GM21423 (cell line): ENCODE data around the gene PLG.
"Not testable (repeated sequence)": the region's sequence is repeated elsewhere in the genome, so short reads cannot be mapped to it uniquely, and the experiment has no call there.

Source experiments
- ATAC-seq: cut with Tn5 transposase; IDR thresholded peaks from one replicate; pipeline ENCODE4 v1.9.1; 2021; ENCODE audit warnings: mild to moderate bottlenecking, moderate library complexity; ENCODE audit not compliant: unreplicated experiment

PLG gene

GRCh38 chr6:160701918-160702680, at the start of gene PLG:
Gene PLG (plus strand): TSS chr6:160702244. CDS start chr6:160702305, 61 bp downstream.
- ATAC-seq = not testable (repeated sequence)

GRCh38 chr6:160659562-160659961, 42.5 kb upstream of the PLG start:
- ATAC-seq = no peak

GRCh38 chr6:160661216-160661615, 40.8 kb upstream of the PLG start:
- ATAC-seq = no peak

- no peak for ATAC-seq
Measured at GRCh38 chr6:160662429-160662828, 39.6 kb upstream of the PLG start.

GRCh38 chr6:160662842-160663241, 39.2 kb upstream of the PLG start:
- no peak for ATAC-seq

DNA sequence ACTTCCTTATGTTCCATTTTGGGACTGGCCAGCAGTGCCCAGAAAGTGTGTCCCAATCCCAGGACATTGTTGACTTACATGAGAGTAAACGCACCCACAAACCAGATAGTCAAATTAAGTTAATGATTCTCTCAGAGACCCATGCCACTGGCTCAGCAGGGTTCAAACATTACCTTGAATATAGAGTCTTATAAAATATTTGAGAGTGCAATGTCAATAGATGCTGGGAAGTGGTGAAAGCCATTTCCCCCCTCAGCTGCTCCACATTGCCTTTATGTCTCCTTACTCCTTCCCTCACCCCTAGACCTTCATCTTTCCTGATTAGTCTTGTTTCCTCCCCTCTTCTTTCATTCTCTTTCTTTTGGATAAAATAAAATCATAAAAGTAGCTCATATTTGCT, 37.8 kb upstream of the PLG start, which contains the start of gene LPA:
Gene LPA (minus strand): TSS at position 78 of the 400 bp plus-strand sequence. CDS start 61 bp downstream, at position 17.
- not testable (repeated sequence) for ATAC-seq

DNA sequence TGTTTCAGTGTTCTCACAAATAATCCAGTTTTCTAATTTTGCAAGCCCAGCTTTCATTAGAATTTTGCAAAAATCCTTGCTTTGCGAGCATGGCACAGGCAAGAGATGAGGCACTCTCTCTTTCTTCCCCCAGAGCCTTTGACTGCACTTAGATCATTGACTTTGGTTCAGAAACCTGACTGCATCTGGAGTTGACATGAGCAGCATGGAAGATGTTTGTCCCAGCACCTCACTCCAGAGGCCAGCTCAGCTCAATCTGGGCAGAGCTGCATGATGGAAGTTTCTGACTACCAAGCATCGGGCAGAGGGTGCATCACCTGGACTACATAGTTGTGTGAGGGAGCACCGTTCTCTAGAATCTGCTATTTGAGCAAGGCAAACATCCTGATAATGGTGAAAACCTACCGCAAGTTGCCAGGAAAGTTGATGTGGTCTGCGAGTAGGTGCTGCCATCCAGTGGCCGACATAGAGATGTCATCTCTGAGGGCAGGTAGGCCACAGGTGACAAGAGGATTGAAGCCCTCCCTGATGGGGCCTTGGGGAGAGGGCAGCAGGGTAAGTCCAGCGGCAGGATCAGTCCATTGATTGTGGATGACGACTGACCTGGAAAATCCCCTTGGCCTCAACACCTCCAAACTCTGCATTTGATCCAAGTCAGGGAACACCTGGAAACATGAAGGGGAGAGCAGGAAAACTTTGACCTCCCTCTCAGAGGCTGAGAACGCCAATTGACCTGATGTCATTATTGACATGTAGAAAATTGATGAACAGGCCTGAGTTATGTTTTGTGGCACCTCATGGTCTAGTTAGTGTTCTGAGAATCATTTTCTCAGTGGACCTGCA, 34.2 kb upstream of the PLG start:
- ATAC-seq = peak; percentile 85

DNA sequence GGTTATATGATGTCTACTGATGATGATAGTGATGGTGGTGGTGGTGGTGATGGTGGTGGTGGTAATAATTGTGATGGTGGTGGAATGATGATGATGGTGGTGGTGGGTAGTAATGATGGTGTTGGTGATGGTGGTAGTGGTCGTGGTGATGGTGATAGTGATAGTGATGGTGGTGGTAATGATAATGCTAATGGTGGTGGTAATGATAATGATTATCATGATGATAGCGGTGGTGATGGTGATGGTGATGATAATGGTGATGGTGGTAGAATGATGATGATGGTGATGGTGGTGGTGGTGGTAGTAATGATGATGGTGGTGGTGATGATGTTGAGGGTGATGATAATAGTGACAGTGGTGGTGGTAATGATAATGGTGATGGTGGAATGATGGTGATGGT, 33.5 kb upstream of the PLG start:
- no peak for ATAC-seq

DNA sequence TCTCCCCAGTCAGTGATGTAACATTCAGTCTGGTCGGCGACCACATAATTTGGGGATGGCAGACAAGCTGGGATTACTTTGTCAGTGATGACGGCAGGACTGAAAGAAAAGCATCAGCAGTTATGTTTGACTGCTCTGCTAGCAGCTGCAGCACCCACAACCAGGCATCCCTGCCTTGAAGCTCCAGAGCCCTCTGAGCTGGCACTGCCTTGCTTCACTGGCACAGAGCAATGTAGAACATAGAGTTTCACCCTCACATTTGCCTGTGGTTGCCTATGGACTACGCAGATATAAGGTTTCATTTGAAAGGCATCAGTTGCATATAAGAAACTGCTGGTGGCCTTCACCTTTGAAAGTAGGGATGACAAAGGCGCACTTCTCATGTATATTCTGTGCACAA, 25.6 kb upstream of the PLG start:
- ATAC-seq = not testable (repeated sequence)

DNA sequence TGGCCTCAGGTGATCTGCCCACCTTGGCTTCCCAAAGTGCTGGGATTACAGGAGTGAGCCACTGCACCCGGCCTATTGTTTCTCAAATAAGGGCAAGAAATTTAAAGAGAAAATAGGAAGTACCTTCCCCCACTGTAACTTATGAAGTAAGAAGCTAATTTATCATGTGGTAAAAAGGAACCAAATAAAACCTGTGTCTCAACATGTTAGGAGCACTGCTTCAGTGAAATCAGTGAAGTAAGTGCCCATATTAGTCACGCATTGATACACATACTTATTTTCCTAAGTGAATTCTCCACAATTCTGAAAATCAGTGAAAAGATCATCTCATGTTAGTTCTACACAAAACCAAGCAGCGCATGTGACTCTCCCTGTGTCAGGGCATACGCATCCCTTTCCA, 23.8 kb upstream of the PLG start:
- no peak for ATAC-seq

GRCh38 chr6:160678744-160679401, 23.2 kb upstream of the PLG start:
- no peak for ATAC-seq

GRCh38 chr6:160679402-160679769, 22.7 kb upstream of the PLG start:
- ATAC-seq = no peak

GRCh38 chr6:160685101-160685761, 16.8 kb upstream of the PLG start:
- not testable (repeated sequence) for ATAC-seq

DNA sequence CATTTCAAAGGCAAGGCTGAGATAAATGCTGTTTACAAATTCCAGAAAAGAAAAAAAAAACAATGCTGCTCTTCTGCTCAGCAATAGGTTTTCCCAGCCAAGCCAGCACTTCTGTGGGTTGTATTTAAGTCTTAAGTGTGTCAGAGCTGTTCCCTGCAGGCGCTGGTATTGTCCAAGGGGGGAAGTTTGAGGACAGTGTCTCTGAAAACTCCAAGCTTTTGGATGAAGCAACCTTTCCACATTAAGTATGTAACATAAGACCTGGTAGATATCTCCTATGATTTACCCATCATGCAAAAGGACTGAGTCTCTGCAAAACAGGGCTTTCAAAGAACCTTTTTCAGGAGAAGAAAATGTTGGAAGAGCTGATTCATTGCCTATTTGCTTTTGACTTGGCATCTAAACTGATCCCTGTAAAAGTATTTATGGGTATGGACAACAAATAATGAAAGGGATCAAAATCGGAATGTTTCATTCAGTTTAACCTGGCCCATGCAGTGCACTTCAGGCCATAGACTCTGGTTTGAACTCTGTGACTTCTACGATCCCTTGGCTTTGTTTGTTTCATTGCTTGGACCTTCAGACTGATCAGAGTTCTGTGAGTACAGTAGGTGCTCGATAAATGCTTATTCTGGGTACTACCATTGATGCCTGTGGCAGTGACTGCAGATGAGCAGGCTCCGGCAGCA, 16.1 kb upstream of the PLG start:
- ATAC-seq = no peak

DNA sequence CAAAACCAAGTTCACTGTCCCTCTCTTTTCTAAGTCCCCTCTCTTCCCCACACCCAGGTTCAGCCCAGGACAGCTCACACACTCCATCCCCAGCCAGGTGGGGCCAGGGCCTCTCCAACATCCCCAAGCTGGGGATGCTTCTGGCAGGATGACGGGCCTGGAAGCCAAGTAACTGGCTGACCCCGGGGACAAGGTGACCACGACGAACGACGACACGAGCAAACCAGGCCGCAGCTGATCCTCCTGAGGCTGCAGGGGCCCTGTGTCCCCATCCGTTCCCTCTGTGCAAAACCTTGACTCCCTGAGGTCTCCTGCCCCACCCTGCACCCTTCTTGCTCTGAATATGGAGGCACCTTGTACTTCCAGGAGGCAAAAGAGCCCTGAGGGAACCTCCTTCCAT, 11.6 kb upstream of the PLG start:
- ATAC-seq = no peak

GRCh38 chr6:160691617-160692016, 10.4 kb upstream of the PLG start:
- ATAC-seq = no peak

GRCh38 chr6:160692369-160692959, 9.6 kb upstream of the PLG start:
- ATAC-seq = no peak

GRCh38 chr6:160695025-160695424, 7.0 kb upstream of the PLG start:
- ATAC-seq = not testable (repeated sequence)

DNA sequence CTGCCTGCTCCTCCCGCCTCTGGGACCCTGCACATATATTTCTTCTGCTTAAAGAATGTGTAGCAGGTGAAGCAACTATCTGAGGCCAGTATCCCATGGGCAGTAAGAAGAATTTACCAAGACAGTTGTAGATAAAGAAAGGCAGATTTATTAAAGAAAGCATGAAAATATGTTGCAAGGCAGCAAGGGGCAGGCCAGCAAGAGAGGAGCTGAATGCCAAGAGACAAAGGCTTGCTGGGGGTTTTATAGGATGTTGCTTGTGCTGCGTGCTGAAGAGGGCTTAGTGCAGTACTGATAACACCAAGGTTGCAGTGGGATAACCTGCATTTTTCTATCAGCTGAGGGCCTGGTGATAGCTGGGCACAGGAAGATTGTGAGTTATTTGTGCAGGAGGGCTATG, 6.4 kb upstream of the PLG start:
- not testable (repeated sequence) for ATAC-seq

- ATAC-seq = not testable (repeated sequence)
Measured at GRCh38 chr6:160696884-160697283, 5.2 kb upstream of the PLG start.
